CD8-positive, alpha-beta memory T cell (primary cell): ENCODE data around the gene LRRC9. TPM values are rescaled to one million over a fixed set of nuclear protein-coding genes. Genes with fewer than 3 reads are reported as not detected.
"Not testable (repeated sequence)": the region's sequence is repeated elsewhere in the genome, so short reads cannot be mapped to it uniquely, and the experiment has no call there.

ENCODE experiments used
- CTCF ChIA-PET: fragments of 350-600 bp; sonication (Branson Sonifier 250); formaldehyde crosslinking; loops from one replicate; lab custom pipeline; 2021; ENCODE audit warnings: antibody characterized with exemption; lab: Charles Lee
- POLR2A ChIA-PET: fragments of 350-600 bp; sonication (Branson Sonifier 250); formaldehyde crosslinking; loops from one replicate; lab custom pipeline; 2021; ENCODE audit warnings: antibody characterized with exemption; lab: Charles Lee
- DNase-seq, 5 donors: peaks; one replicate each; pipeline versions ENCODE4 v3.0.0 to v3.0.0-alpha.2; 2020 to 2022; ENCODE audit warnings: mixed read lengths in 1 of 5
- H3K27ac ChIP-seq: one replicate; pipeline ENCODE4 v1.7.0; 2013; ENCODE audit warnings: low read depth, mild to moderate bottlenecking, low read length, moderate library complexity
- H3K27me3 ChIP-seq: 2 replicates; pipeline ENCODE4 v1.7.0; 2013; ENCODE audit warnings: low read length, mild to moderate bottlenecking; ENCODE audit not compliant: insufficient read depth, poor library complexity, severe bottlenecking
- H3K36me3 ChIP-seq: 2 replicates; pipeline ENCODE4 v1.7.0; 2013; ENCODE audit warnings: mild to moderate bottlenecking, low read length, moderate library complexity; ENCODE audit not compliant: insufficient read depth
- H3K4me1 ChIP-seq: 2 replicates; pipeline ENCODE4 v1.7.0; 2013; ENCODE audit warnings: mild to moderate bottlenecking, low read length, moderate library complexity; ENCODE audit not compliant: insufficient read depth
- H3K4me3 ChIP-seq: 2 replicates; pipeline ENCODE4 v1.7.0; 2013; ENCODE audit warnings: mild to moderate bottlenecking, low read length
- H3K9me3 ChIP-seq: 2 replicates; pipeline ENCODE4 v1.7.0; 2013; ENCODE audit warnings: mild to moderate bottlenecking, low read length
- H3K27ac Mint-ChIP-seq, 8 donors: one replicate each; pipeline ENCODE4 v1.8.0; 2020 to 2021; ENCODE audit warnings: mixed read lengths in 8 of 8, mild to moderate bottlenecking in 6 of 8, inconsistent platforms in 3 of 8, moderate library complexity in 3 of 8
- H3K27me3 Mint-ChIP-seq, 2 donors: one replicate each; pipeline ENCODE4 v1.8.0; 2020 to 2021; ENCODE audit warnings: mixed read lengths in 2 of 2, mild to moderate bottlenecking in 1 of 2, moderate library complexity in 1 of 2
- H3K36me3 Mint-ChIP-seq, 3 donors: one replicate each; pipeline ENCODE4 v1.8.0; 2020 to 2021; ENCODE audit warnings: mixed read lengths in 3 of 3, inconsistent platforms in 1 of 3, mild to moderate bottlenecking in 1 of 3
- H3K4me1 Mint-ChIP-seq, 3 donors: one replicate each; pipeline ENCODE4 v1.8.0; 2020 to 2021; ENCODE audit warnings: mixed read lengths in 3 of 3, inconsistent platforms in 1 of 3, mild to moderate bottlenecking in 1 of 3
- H3K4me3 Mint-ChIP-seq, 7 donors: one replicate each; pipeline ENCODE4 v1.8.0; 2020 to 2021; ENCODE audit warnings: mixed read lengths in 7 of 7, mild to moderate bottlenecking in 6 of 7, moderate library complexity in 4 of 7, inconsistent platforms in 2 of 7
- H3K9me3 Mint-ChIP-seq, 5 donors: one replicate each; pipeline ENCODE4 v1.8.0; 2020 to 2022; ENCODE audit warnings: mixed read lengths in 5 of 5, mild to moderate bottlenecking in 3 of 5, moderate library complexity in 2 of 5, inconsistent platforms in 1 of 5
- polyA plus RNA-seq: library from polyadenylated mRNA; unstranded; fragments of 300-500 nt; fragmentation: Illumina TruSeq; gene quantifications from one replicate; pipeline ENCODE4 v1.2.3, GENCODE V29; 2021
- total RNA-seq, 2 experiments: library from RNA; stranded (reverse); gene quantifications; one replicate each; pipeline ENCODE4 v1.2.3, GENCODE V29; 2021

The LRRC9 gene
- total and polyA plus RNA-seq, 3 experiments from 2014 or later, result not detected

- ChIA-PET CTCF (no interaction called here), POLR2A (no interaction called here)
- Mint-ChIP-seq H3K4me3 (no peak overlapping the region), H3K36me3 (no peaks in the 10 kb centered on the region), H3K27ac (no peak overlapping the region), H3K4me1 (no peaks in the 10 kb centered on the region), H3K27me3 (peaks cover 3 to 45% of the 10 kb centered on the region in 2 donors), H3K9me3 (peaks cover 0 to 2% (median 0%) of the 10 kb centered on the region in 5 donors)
- H3K27ac ChIP-seq, result no peak overlapping the region
- no peaks in the 10 kb centered on the region for H3K9me3 ChIP-seq
- H3K4me1 ChIP-seq, result no peaks in the 10 kb centered on the region
- no peak overlapping the region for H3K4me3 ChIP-seq
- DNase-seq, result no peak
- H3K36me3 ChIP-seq, result no peaks in the 10 kb centered on the region
- no peaks in the 10 kb centered on the region for H3K27me3 ChIP-seq
Measured at GRCh38 chr14:59926534-59926933, 6.6 kb downstream of the LRRC9 start.

GRCh38 chr14:59931237-59931636, 11.3 kb downstream of the LRRC9 start:
- ChIA-PET POLR2A (no interaction called here), CTCF (no interaction called here)
- Mint-ChIP-seq H3K9me3 (peaks cover 0 to 2% (median 0%) of the 10 kb centered on the region in 5 donors), H3K27ac (no peak overlapping the region), H3K27me3 (peaks cover 0 to 17% of the 10 kb centered on the region in 2 donors), H3K4me1 (no peaks in the 10 kb centered on the region), H3K36me3 (no peaks in the 10 kb centered on the region), H3K4me3 (no peak overlapping the region)
- H3K4me1 ChIP-seq, result no peaks in the 10 kb centered on the region
- H3K4me3 ChIP-seq, result no peak overlapping the region
- H3K27me3 ChIP-seq, result peaks cover 3% of the 10 kb centered on the region
- no peak overlapping the region for H3K27ac ChIP-seq
- no peaks in the 10 kb centered on the region for H3K36me3 ChIP-seq
- H3K9me3 ChIP-seq, result no peaks in the 10 kb centered on the region
- no peak for DNase-seq

- Histone ChIP-seq H3K27ac (no peak overlapping the region), H3K4me1 (no peaks in the 10 kb centered on the region), H3K27me3 (peaks cover 3% of the 10 kb centered on the region), H3K4me3 (no peak overlapping the region), H3K9me3 (no peaks in the 10 kb centered on the region), H3K36me3 (no peaks in the 10 kb centered on the region)
- no peaks in the 10 kb centered on the region for H3K4me1 Mint-ChIP-seq
- DNase-seq, result no peak
- no peaks in the 10 kb centered on the region for H3K36me3 Mint-ChIP-seq
- POLR2A ChIA-PET, result no interaction called here
- H3K4me3 Mint-ChIP-seq, result no peak overlapping the region
- H3K27me3 Mint-ChIP-seq, result peaks cover 3 to 4% of the 10 kb centered on the region in 2 donors
- CTCF ChIA-PET, result no interaction called here
- no peaks in the 10 kb centered on the region for H3K9me3 Mint-ChIP-seq
- H3K27ac Mint-ChIP-seq, result no peak overlapping the region
Measured at GRCh38 chr14:59936145-59936544, 16.2 kb downstream of the LRRC9 start.

GRCh38 chr14:59939828-59940227, 19.9 kb downstream of the LRRC9 start:
- Mint-ChIP-seq H3K27ac (no peak overlapping the region), H3K4me3 (no peak overlapping the region)
- no peak overlapping the region for H3K4me3 ChIP-seq

GRCh38 chr14:59942296-59942862, 22.4 kb downstream of the LRRC9 start:
- DNase-seq, H3K27ac ChIP-seq, H3K9me3 Mint-ChIP-seq, H3K27me3 ChIP-seq, H3K4me3 Mint-ChIP-seq, H3K27ac Mint-ChIP-seq, H3K4me1 ChIP-seq, H3K4me3 ChIP-seq, POLR2A ChIA-PET, H3K4me1 Mint-ChIP-seq, H3K36me3 Mint-ChIP-seq, H3K9me3 ChIP-seq, H3K36me3 ChIP-seq: not testable (repeated sequence)
- CTCF ChIA-PET, result interaction anchor here (1.0 kb wide), 1 partner anchor 22 kb away, joined by 3 read pairs; no protein-coding TSS in a partner anchor
- H3K27me3 Mint-ChIP-seq, result peaks cover 4 to 19% of the 10 kb centered on the region in 2 donors

More at GRCh38 chr14:59939828-59940227, 19.9 kb downstream of the LRRC9 start:
- Mint-ChIP-seq H3K27me3 (peaks cover 6 to 23% of the 10 kb centered on the region in 2 donors), H3K4me1 (no peaks in the 10 kb centered on the region), H3K9me3 (peaks cover 0 to 5% (median 0%) of the 10 kb centered on the region in 5 donors), H3K36me3 (no peaks in the 10 kb centered on the region)
- CTCF ChIA-PET, result no interaction called here
- Histone ChIP-seq H3K4me1 (no peaks in the 10 kb centered on the region), H3K27ac (no peak overlapping the region), H3K36me3 (no peaks in the 10 kb centered on the region), H3K27me3 (no peaks in the 10 kb centered on the region), H3K9me3 (no peaks in the 10 kb centered on the region)
- POLR2A ChIA-PET, result no interaction called here
- no peak for DNase-seq

GRCh38 chr14:59944909-59945308, 25.0 kb downstream of the LRRC9 start:
- H3K27me3 Mint-ChIP-seq, result peaks cover 5 to 19% of the 10 kb centered on the region in 2 donors
- no peak overlapping the region for H3K4me3 Mint-ChIP-seq
- no peaks in the 10 kb centered on the region for H3K36me3 Mint-ChIP-seq
- ChIA-PET POLR2A (no interaction called here), CTCF (no interaction called here)
- H3K9me3 ChIP-seq, result no peaks in the 10 kb centered on the region
- peaks cover 0 to 6% (median 2%) of the 10 kb centered on the region in 5 donors for H3K9me3 Mint-ChIP-seq
- no peaks in the 10 kb centered on the region for H3K4me1 ChIP-seq
- H3K4me3 ChIP-seq, result no peak overlapping the region
- no peak overlapping the region for H3K27ac ChIP-seq
- no peak for DNase-seq
- no peaks in the 10 kb centered on the region for H3K27me3 ChIP-seq
- H3K36me3 ChIP-seq, result no peaks in the 10 kb centered on the region
- H3K27ac Mint-ChIP-seq, result no peak overlapping the region
- no peaks in the 10 kb centered on the region for H3K4me1 Mint-ChIP-seq

- CTCF ChIA-PET, H3K4me3 ChIP-seq, H3K27ac ChIP-seq, H3K9me3 ChIP-seq, H3K27ac Mint-ChIP-seq, POLR2A ChIA-PET, H3K4me1 Mint-ChIP-seq, DNase-seq, H3K27me3 ChIP-seq, H3K4me1 ChIP-seq, H3K36me3 ChIP-seq, H3K4me3 Mint-ChIP-seq: not testable (repeated sequence)
- peaks cover 0 to 33% (median 0%) of the 10 kb centered on the region in 3 donors for H3K36me3 Mint-ChIP-seq
- peaks cover 11 to 20% of the 10 kb centered on the region in 2 donors for H3K27me3 Mint-ChIP-seq
- peaks cover 7 to 49% (median 35%) of the 10 kb centered on the region in 5 donors for H3K9me3 Mint-ChIP-seq
Measured at GRCh38 chr14:59952141-59952540, 32.2 kb downstream of the LRRC9 start.

GRCh38 chr14:59957890-59958289, 37.9 kb downstream of the LRRC9 start:
- H3K36me3 ChIP-seq, H3K4me3 Mint-ChIP-seq, H3K4me1 ChIP-seq, POLR2A ChIA-PET, H3K9me3 ChIP-seq, H3K27ac ChIP-seq, DNase-seq, H3K27ac Mint-ChIP-seq, H3K27me3 ChIP-seq, H3K4me1 Mint-ChIP-seq, H3K4me3 ChIP-seq: not testable (repeated sequence)
- Mint-ChIP-seq H3K36me3 (peaks cover 1 to 38% (median 2%) of the 10 kb centered on the region in 3 donors), H3K27me3 (peaks cover 20 to 22% of the 10 kb centered on the region in 2 donors), H3K9me3 (peaks cover 7 to 56% (median 30%) of the 10 kb centered on the region in 5 donors)
- CTCF ChIA-PET, result interaction anchor here (1.1 kb wide), 1 partner anchor 226 kb away, joined by 3 read pairs; no protein-coding TSS in a partner anchor
